ENCODE measurements around the gene CMBL.
A peak's percentile ranks its signal among the peaks of the same experiment; 100 is the strongest.
"Not testable (repeated sequence)": the region's sequence is repeated elsewhere in the genome, so short reads cannot be mapped to it uniquely, and the experiment has no call there.

The CMBL gene

GRCh38 chr5:10307206-10308148, at the start of gene CMBL:
CMBL (minus strand) TSS chr5:10307902; CDS start chr5:10290762, 17,140 bp downstream.
- DNase-seq (ENCODE audit: low read depth in 3 of 3, low spot score in 1 of 3) = no peak

DNA sequence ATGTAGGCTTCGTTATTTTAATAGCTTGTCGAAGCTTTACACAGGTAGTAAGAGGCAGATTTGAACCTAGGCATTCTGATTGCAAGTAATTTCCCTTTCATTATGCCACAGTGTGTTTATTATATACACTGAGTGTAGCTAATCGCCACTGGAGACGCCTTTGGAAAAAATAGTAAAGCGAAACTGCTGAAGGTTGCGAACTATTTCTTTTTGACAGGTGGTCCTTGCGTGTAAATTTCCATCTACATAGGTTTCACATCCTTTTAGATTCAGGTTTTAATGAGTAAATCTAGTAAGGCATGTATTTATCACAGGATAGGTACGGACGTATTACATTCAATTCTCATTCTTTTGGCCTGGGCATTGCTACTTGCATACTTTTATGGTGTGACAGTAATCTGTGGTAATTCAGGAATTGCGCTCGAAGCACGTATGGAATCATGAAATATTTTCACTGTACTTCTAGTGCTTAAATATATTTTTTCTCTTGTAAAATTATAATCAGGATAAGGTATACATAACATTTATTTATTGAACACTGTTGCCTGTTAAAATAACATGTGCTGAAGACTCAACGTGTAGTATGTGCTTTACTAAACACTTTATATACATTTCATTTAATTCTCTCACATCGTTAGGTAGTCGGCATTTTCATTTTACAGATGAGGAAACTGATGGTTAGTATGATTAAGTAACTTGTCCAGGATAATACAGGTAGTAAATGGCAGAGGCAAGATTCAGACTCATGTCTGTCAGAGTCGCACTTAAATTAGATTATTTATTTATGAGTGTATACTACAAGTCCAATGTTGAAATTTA, 47.6 kb upstream of the CMBL start:
- no peak for DNase-seq (ENCODE audit: low read depth in 3 of 3, low spot score in 1 of 3)

DNA sequence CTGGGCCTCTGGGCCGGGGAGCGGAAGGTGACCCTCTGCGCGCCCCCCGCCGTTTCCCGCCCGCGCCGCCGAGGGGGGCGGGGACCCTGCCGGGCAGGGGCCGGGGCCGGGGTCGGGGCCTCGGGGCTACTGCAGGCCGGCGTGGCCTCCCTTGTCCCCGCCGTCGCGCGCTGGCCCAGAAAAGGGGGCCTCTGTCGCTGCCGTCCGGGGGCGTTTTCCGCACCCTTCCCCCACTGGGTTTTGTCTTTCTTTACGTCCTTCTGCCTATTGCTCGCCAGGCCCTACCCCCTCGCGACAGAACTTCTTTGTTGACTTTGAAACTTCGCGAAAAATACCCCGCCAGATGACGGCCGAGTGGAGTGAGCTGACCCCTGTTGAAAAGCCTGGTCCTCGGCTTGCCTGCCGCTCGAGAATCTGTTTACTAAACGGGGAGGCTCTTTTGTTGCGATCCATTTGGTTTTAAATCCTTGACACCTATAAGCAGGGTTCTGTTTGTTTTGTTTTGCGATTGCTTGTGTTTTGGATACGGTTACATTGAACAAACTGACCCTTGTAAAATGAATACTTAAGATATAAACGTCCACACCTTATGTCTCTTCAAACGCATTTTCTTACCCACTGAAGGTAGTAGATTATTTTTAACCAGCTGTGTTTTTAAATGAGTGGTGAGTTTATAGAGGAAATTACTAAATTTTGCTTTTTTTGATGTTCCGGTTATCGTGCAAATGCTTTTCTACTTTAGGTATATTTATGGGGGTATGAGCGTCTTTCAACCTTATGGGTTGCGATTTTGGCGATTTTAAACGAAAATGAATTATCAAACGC, 46.6 kb upstream of the CMBL start:
- peak in 2 of 3 donors; percentile 11 to 31 for DNase-seq (ENCODE audit: low read depth in 3 of 3, low spot score in 1 of 3)

GRCh38 chr5:10353241-10354047, 45.7 kb upstream of the CMBL start, which contains the start of gene MARCHF6:
MARCHF6 (plus strand) TSS chr5:10353695; CDS start chr5:10353899, 204 bp downstream.
- DNase-seq (ENCODE audit: low read depth in 3 of 3, low spot score in 1 of 3) = peak; percentile 91 to 94 (median 92)

- DNase-seq (ENCODE audit: low read depth in 3 of 3, low spot score in 1 of 3) = no peak
Observed at GRCh38 chr5:10352430-10353240, 44.9 kb upstream of the CMBL start.

- DNase-seq (ENCODE audit: low read depth in 3 of 3, low spot score in 1 of 3) = no peak
Observed at GRCh38 chr5:10351919-10352318, 44.2 kb upstream of the CMBL start.

DNA sequence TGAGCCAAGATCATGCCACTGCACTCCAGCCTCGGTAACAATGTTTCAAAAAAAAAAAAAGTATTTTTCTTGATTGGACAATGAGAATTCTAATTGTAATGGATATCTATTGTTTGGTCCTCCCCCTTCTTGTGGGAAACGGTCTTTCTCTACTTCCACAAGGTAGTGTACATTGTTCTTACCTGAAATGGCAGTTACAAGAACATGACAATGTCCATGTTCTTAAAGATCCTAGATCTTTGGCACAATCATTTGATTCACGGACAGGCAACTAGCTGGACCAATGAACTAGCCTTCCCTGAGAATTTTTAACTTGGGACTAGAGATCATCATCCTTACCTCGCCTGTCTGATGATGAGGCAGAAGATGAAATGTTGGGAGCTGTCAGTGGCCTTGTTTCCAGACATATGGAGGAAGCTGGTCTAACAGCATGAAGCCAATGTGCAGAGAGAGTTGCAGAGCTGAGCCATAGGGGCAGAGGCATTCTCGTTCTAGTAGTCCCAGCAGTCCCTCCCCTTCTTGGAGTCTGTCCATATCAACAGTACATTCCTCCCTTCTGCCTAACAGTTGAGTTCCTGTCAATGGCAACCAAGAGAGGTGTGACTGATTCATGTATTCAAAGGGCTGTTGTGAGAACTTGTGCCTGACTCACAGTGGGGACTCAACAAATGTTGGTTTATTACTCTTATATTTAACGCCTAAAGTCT, 43.6 kb upstream of the CMBL start:
- no peak for DNase-seq (ENCODE audit: low read depth in 3 of 3, low spot score in 1 of 3)

- no peak for DNase-seq (ENCODE audit: low read depth in 3 of 3, low spot score in 1 of 3)
Observed at GRCh38 chr5:10348258-10348657, 40.6 kb upstream of the CMBL start.

DNA sequence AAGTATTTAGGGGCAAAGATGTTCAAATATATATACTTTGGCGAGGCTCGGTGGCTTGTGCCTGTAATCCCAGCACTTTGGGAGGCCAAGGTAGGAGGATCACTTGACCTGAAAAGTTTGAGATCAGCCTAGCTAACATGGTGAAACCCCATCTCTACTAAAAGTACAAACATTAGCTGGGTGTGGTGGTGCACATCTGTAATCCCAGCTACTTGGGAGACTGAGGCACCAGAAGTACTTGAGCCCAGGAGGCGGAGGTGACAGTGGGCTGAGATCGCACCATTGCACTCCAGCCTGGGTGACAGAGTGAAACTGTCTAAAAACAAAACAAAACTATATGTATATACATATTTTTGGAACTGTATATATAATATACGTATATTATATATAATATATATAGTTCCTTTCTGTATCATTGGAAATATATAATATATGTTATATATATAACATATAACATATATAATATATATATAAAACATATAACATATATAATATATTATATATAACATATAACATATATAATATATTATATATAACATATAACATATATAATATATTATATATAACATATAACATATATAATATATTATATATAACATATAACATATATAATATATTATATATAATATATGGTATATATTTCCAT, 36.9 kb upstream of the CMBL start:
- not testable (repeated sequence) for DNase-seq (ENCODE audit: low read depth in 3 of 3, low spot score in 1 of 3)

DNA sequence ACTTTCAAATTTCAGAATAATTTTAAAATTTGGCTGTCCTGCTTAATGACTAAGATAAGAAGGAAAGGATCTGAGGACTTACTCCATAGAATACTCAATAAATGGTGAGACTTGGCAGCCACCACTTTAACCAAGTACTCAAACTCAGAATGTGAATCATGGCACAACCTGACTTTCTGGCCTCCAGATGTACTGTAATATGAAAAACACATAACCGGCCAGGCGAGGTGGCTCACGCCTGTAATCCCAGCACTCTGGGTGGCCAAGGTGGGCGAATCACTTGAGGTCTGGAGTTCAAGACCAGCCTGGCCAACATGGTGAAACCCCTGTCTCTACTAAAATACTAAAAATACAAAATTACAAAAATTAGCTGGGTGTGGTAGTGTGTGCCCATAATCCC, 35.8 kb upstream of the CMBL start:
- no peak for DNase-seq (ENCODE audit: low read depth in 3 of 3, low spot score in 1 of 3)

DNA sequence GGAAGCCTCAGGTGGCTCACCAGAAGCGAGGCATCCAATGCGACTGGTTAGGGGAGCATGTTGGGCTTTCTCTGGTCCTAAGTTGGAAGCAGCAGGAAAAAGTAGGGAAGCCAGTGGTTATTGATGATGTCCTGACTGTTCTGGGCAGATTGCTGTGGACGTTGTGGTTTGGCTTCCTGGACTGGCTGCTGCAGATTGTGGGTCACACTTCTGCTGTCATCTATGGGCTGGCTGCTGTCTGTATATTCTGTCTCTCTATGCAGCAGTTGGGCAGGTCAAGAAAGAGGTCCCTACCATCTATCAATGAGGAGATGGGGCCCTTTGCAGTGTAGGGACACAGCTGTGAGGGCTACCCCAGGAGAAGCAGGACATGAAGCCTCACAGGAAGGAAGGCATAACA, 32.3 kb upstream of the CMBL start:
- DNase-seq (ENCODE audit: low read depth in 3 of 3, low spot score in 1 of 3) = no peak

- no peak for DNase-seq (ENCODE audit: low read depth in 3 of 3, low spot score in 1 of 3)
Observed at GRCh38 chr5:10339058-10339811, 31.5 kb upstream of the CMBL start.

DNA sequence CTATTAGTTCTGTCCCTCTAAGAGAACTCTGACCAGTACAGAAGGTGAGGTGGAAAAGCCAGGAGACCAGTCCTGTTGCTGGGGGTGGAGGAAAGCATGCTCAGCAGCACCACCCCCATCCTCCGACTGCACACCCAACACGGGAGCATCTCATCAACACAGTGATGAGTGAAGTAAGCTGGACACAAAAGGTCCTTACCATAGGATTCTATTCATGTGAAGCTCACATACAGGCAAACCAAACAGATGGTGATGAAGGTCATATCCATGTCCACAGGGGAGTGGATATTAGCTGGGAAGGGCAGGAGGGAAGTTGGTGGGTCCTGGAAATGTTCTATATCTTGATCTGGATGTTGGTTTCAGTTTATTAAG, 31.0 kb upstream of the CMBL start:
- no peak for DNase-seq (ENCODE audit: low read depth in 3 of 3, low spot score in 1 of 3)

DNA sequence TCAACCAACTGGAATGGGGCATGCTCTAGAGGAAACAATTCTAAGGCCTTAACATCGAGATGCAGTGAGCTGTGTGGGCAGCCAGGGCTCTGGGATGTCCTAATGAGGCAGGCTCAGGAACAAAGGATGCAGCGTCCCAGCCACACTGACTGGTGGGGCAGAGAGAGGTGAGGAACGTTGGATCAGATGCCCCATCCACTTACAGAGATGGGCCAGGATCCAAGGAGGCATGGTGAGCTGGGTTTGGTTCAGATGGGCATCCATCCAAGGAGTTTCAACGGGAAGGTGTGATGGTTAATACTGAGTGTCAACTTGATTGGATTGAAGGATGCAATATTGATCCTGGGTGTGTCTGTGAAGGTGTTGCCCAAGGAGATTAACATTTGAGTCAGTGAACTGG, 30.3 kb upstream of the CMBL start:
- no peak for DNase-seq (ENCODE audit: low read depth in 3 of 3, low spot score in 1 of 3)

GRCh38 chr5:10337107-10337506, 29.4 kb upstream of the CMBL start:
- DNase-seq (ENCODE audit: low read depth in 3 of 3, low spot score in 1 of 3) = no peak

DNA sequence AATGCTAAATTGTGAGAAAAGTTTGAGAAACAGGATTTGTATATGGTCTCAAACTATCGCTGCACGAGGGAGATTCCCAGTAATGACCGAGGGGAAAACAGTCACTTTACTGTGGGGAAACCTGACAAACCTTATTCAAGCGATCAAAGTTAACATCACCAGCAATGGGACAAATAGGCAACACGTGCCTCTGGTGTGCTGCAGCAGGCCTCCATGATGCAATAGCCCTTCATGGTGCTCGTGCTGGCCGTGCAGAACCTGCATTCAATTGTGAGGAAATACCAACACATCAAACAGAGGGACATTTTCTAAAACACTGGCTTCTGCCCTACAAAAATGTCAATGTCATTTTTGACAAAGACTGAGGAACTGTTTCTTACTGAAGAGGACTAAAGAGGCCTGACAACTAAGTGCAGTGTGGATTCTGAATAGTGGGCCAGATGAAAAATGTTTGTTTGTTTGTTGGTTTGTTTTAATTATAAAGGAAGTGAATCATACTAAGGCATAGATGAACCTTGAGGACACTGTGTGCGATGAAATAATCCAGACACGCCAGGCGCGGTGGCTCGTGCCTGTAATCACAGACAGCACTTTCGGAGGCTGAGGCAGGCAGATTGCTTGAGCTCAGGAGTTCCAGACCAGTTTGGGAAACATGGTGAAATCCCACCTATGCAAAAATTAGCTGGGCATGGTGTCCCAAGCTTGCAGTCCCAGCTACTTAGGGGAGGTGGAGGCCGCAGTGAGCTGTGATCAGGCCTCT, 28.2 kb upstream of the CMBL start:
- no peak for DNase-seq (ENCODE audit: low read depth in 3 of 3, low spot score in 1 of 3)

GRCh38 chr5:10334831-10335230, 27.1 kb upstream of the CMBL start:
- no peak for DNase-seq (ENCODE audit: low read depth in 3 of 3, low spot score in 1 of 3)

All from stimulated activated CD4-positive, alpha-beta T cell treated with anti-CD3 and anti-CD28 coated beads, TNF-alpha, amount 100 ng/mL, for 1 hour (primary cell).